SKM-1 treated with dmso at 0.1 percent for 144 hours (cell line): ENCODE data around the gene CCDC63.

Source experiments
- DNase-seq: peaks from one replicate; lab custom pipeline; 2025; ENCODE audit not compliant: unreplicated experiment; lab: John Stamatoyannopoulos, UW

CCDC63 gene

DNA sequence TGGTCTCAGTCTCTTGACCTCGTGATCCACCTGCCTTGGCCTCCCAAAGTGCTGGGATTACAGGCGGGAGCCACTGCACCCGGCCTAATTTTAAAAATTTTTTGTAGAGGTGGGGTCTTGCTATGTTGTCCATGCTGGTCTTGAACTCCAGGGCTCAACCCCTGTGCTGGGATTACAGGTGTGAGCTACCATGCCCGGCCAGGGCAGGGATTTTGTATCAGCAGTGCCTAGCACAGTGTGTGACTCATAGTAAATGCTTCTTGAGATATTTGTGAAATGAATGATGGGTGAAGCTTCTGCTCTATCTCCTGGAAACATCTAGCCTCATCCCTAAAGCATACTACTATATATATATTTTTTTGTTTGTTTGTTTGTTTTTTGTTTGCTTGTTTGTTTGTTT, 36.5 kb downstream of the CCDC63 start:
- no peak for DNase-seq

GRCh38 chr12:110885152-110885840, 38.5 kb downstream of the CCDC63 start:
- DNase-seq, result no peak

DNA sequence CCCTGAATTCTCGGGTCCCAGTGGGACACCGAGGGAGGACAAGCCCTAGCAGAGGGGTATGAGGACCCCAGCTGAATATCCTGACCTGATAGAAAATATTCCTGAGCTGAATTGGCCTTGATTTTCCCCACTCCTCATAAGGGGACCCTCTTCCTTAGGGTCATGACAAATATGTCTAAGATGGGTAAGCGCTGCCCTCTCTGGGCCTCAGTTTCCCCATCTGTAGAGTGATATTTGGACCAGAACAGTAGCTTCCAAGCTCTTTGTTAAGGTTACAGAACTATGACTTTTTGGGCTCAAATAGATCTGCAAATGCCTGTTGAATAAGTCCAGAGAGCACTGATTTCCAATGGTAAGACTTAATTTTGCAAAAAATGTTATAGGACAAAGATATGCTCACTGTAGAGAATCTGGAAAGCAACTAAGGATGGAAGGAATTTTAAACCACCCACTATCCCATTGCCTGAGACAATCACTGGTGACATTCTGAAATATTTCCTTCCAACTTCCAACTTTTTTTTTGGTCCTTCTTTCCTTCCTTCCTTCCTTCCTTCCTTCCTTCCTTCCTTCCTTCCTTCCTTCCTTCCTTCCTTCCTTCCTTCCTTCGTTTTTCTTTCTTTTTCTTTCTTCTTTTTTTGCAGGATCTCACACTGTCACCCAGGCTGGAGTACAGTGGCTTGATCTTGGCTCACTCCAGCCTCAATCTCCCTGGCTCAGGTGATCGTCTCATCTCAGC, 41.6 kb downstream of the CCDC63 start:
- DNase-seq, result no peak

DNA sequence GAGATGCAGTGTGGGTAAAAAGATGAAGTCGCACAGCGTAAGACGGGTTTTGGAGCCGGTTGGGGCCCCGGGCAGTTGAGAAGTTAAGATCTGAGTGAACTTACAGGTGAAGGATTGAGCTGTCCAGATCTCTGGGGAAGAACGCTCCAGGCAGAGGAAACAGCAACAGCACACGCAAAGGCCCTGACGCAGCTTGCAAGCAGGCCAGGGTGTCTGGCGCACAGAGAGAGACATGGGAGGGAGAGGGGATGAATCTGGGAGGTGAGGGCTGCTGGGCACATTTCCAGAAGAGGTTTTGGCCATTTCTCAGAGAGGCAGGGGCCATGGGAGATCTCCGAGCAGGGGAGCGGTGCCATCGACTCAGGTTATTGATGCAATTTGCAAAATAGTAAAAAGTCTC, 42.6 kb downstream of the CCDC63 start:
- DNase-seq, result no peak

DNA sequence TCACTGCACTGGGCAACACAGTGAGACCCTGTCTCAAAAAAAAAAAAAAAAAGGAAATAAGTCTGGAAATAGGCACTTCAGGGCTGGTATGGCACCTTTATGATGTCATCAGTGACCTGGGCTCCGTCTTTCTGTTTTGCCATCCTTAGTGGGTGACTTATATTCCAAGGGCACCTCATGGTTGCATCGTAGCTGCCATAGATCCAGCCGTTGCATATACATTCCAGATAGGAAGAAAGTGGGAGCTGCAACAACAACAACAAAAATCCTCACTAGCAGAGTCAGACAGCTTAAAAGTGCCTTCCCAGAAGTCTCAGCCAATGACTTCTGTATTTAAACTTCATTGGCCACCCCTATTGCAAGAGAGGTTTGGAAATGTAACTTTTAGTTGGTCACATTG, 47.2 kb downstream of the CCDC63 start:
- DNase-seq, result no peak

GRCh38 chr12:110896559-110896958, 49.8 kb downstream of the CCDC63 start:
- no peak for DNase-seq

- DNase-seq, result no peak
These were observed 54.6 kb downstream of the CCDC63 start for GRCh38 chr12:110901401-110901800.

DNA sequence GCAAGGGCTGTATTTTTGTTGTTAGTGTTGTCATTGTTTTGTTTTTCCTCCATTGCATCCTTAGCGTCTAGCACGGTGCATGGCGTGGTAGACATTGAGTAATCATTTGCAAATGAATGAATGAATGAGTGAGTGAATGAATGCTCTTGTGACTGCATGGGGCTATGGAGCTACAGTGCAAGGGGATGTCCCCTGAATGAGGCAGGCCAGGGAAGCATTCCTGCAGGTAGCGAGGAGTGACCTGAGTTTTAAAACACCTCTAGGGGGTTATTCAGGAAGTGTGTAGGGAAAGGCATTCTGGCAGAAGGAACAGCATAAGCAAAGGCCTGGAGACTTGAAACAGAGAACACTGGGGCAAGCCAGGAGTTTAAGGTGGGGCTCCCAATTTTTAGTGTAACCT, 56.7 kb downstream of the CCDC63 start:
- DNase-seq, result no peak

GRCh38 chr12:110906083-110906482, 59.3 kb downstream of the CCDC63 start:
- DNase-seq, result peak; percentile 21

GRCh38 chr12:110906516-110906915, 59.7 kb downstream of the CCDC63 start:
- no peak for DNase-seq

DNA sequence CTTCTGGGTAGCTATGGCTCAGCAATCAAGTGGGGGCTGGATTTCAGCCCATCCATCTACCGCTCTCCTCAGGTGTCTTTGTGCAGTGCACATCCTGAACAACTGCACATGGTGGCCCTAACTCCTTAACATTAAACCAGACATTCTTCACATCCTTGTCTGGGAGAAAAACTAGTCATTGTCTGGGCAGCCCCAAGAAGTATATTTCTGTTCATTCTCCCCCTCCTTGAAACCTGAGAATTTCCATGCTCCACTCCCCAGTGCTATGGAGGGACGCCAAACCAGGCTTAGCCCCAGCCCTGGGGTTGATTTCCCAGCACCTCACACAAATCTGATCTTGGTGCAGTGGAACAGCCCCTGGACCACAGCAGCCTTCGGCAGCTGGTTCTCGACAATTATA, 60.2 kb downstream of the CCDC63 start:
- DNase-seq, result no peak

GRCh38 chr12:110907583-110907982, 60.8 kb downstream of the CCDC63 start:
- no peak for DNase-seq

DNA sequence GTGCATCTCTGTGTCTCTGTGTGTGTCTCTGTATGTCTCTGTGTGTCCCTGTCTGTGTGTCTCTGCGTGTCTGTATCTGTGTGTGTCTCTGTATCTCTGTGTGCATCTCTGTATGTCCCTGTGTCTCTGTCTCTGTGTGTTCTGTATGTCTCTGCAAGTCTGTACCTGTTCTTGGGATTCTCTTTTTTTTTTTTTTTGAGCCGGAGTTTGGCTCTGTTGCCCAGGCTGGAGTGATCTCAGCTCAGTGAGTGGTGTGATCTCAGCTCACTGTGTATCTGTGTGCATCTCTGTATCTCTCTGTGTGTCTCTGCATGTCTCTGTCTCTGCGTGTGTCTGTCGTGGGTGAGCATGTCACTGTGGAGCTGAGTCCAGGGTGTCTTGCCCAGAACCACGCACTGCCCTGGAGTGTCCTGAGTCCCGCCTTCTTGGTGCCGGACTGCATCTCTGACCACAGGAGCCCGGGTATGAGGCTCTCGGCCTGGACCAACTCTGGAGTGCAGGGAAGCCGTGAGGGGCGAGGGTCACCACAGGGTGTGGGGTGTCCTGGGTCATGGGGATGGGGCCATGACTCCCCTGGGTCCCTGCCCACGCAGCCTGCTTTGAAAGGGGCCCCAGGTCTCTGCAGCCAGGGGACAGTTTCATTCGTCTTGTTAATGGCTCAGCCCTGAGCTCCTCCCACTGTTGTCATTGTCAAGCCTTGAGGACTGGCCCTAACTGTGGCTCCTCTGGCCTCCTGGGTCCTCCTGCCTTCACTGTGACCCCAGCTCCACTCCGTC, 61.8 kb downstream of the CCDC63 start:
- DNase-seq, result no peak

DNA sequence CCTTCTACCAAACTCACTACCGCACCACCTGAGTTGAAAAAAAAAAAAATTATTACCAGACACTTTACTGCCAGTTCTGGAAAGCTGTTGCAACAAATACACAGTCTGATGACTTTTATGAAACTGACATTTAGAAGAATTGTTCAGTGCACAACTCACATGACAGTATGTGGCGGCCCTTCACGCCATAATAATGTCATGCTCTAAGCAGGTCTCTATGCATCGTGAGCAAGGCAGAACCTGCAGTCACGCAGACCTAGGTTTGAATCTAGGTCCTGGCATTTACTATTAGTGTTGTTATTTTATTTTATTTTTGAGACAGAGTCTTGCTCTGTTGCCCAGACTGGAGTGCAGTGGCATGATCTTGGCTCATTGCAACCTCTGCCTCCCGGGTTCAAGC, 65.5 kb downstream of the CCDC63 start:
- DNase-seq, result no peak

DNA sequence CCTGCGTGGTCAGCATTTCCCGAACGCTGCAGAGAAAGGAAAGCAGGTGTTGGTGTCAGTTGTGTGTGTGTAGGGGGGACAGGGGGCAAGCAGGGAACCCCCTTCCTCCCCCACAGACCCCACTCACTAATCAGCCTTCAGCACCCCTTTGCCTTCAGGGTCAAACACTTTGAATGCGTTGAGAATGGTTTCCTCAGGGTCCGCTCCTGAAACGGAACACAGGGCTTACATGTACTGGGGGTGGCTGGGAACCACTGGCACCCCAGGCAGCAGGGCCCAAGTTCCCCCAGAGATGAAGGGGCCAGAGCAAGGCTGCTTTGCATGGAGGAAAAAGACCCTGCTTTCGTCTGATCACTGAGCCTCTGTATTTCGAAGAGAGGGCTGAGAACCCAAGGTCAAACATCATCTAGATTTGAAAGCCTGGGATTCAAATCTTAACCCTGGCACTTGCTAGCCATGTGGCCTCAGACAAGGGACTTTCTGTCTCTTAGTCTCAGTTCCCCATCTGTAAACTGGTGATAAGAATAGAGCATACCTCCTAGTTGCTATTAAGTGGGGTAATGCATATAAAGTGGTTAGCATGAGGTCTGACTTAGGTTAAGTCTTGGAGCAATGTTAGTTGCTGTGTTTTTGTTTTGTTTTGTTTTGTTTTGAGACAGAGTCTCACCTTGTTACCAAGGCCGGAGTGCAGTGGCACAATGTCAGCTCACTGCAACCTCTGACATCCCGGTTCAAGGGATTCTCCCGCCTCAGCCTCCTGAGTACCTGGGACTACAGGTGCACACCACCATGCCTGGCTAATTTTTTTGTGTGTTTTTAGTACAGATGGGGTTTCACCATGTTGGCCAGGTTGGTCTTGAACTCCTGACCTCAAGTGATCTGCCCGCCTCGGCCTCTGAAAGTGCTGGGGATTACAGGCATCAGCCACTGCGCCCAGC, 66.6 kb downstream of the CCDC63 start:
- DNase-seq, result no peak

GRCh38 chr12:110916295-110916875, 69.6 kb downstream of the CCDC63 start:
- no peak for DNase-seq

DNA sequence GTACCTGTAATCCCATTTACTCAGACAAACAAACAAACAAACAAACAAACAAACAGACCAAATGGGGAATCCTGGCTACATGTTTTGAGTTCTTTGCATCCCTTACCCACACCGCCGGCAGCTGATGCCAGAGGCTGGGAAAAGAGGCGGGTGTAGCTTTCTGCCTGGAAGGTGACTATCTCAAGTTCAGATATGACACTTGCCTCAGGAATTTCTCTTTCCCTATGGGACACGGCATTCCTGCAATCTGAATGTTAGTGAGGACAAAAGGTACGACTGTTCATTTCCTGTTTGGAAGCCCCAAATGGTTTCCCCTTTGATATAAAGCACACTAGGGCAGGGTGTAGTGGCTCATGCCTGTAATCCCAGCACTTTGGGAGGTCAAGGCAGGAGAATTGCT, 70.7 kb downstream of the CCDC63 start:
- no peak for DNase-seq

GRCh38 chr12:110917961-110918360, 71.2 kb downstream of the CCDC63 start:
- no peak for DNase-seq

DNA sequence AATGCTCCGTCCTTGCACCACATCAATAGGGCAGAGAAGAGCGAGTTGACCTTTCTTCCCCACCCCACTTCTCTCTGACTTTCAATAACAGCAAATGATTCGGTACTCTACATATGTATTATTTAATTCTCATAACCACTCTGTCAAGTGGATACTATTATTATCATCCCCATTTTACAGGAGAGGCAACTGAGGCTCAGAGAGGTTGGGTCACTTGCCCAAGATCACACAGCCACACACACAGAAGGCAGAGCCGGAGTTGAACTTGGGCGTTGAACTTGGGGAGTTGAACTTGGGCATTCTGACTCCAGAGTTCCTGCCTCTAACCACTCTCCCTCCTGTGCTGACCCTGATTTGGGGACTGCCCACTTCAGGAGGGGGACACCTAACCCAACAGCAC, 72.9 kb downstream of the CCDC63 start:
- DNase-seq, result no peak

DNA sequence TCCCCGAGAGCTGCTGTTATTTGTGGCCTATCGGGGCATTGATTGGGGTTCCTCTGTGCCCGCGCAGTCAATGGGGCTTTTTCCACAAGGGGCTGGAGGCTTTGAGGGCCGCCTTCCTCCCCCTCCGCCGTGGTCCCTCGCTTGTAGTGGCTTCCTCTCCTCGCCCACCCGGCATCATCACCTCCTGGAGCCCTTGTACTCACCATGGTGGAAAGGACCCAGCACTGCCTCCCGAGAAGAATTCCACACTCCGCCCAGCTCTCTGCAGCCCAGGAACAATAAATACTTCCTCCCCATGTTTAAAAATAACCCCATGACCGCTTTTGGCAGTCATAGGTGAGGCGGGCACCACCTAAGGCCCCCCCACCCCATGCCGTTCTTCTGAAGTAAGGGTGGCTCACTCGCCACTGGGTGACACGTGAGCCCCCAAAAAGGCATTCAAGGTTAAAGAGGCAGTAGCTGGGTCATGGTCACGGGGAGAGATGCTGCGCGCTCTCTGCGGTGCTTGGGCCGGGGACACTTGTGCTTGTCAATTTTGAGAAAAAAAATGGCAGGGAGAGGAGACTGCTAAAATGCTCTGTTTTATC, 73.6 kb downstream of the CCDC63 start, which contains the start of gene MYL2:
Gene MYL2 (minus strand): TSS at position 256 of the 587 bp plus-strand sequence. CDS start 50 bp downstream, at position 206.
- DNase-seq, result no peak
